Esophagus squamous epithelium (tissue), 5 donors: ENCODE results near the gene BAHD1. TPM values are rescaled to one million over a fixed set of nuclear protein-coding genes. Genes with fewer than 3 reads are reported as not detected.
A peak's percentile ranks its signal among the peaks of the same experiment; 100 is the strongest.

Experiments
- DNase-seq: peaks from one replicate; lab custom pipeline; 2025; lab: John Stamatoyannopoulos, UW
- H3K27ac ChIP-seq, 4 donors: fragments of 200-600 bp; sonication (generic); one replicate each; pipeline ENCODE4 v1.5.1; 2016 to 2019; ENCODE audit warnings: mild to moderate bottlenecking in 1 of 4
- H3K27me3 ChIP-seq, 4 donors: fragments of 200-600 bp; sonication (generic); 1 replicate in 3 of 4; 2 replicates in 1 of 4; pipeline versions ENCODE4 v1.5.1 to v1.6.0; 2017 to 2021; ENCODE audit warnings: antibody characterized with exemption in 1 of 4
- H3K36me3 ChIP-seq, 3 donors: fragments of 200-600 bp; sonication (generic); one replicate each; pipeline ENCODE4 v1.5.1; 2016 to 2019
- H3K4me1 ChIP-seq, 3 donors: fragments of 200-600 bp; sonication (generic); one replicate each; pipeline ENCODE4 v1.5.1; 2017 to 2019
- H3K4me3 ChIP-seq, 4 donors: fragments of 200-600 bp; sonication (generic); 1 replicate in 3 of 4; 2 replicates in 1 of 4; pipeline ENCODE4 v1.5.1; 2016 to 2019; ENCODE audit warnings: mild to moderate bottlenecking in 2 of 4, moderate library complexity in 1 of 4
- H3K9me3 ChIP-seq, 3 donors: fragments of 200-600 bp; sonication (generic); one replicate each; pipeline ENCODE4 v1.5.1; 2016 to 2019
- POLR2A ChIP-seq, 4 donors: fragments of 450-650 bp; IDR thresholded peaks; one replicate each; pipeline ENCODE4 v1.6.1; 2017; ENCODE audit warnings: antibody characterized with exemption in 4 of 4, mild to moderate bottlenecking in 4 of 4, moderate library complexity in 3 of 4
- WGBS, 2 donors: methylation state at CpG; one replicate each; pipeline ENCODE4 v1.1.5; 2018; 5-methylcytosine and 5-hydroxymethylcytosine counted together
- intact Hi-C: fragments of 100-400 bp; cut with DNase I; formaldehyde crosslinking; loops from one replicate; pipeline ENCODE4 v1.15.0; 2022
- total RNA-seq, 4 donors: library from RNA; depleted of rRNA; stranded (reverse); fragments of >200 nt; gene quantifications; one replicate each; pipeline ENCODE4 v1.1.0, GENCODE V29; 2016
- TF ChIP-seq, protein P1 (sequence below), 6 experiments: fragments of 450-650 bp in 4 of 6; fragments of 200-600 bp in 2 of 6; sonication (generic) in 2 of 6; IDR thresholded peaks; one replicate each; pipeline ENCODE4 v1.5.1; 2016 to 2019; ENCODE audit warnings: antibody characterized with exemption in 6 of 6, mild to moderate bottlenecking in 4 of 6, moderate library complexity in 4 of 6
- donor health status: DM: yes; HTN: yes; CAD: no.

Gene BAHD1
- total RNA-seq, 4 donors from 2014 or later = 6.0 to 13.1 (median 9.8) TPM

DNA sequence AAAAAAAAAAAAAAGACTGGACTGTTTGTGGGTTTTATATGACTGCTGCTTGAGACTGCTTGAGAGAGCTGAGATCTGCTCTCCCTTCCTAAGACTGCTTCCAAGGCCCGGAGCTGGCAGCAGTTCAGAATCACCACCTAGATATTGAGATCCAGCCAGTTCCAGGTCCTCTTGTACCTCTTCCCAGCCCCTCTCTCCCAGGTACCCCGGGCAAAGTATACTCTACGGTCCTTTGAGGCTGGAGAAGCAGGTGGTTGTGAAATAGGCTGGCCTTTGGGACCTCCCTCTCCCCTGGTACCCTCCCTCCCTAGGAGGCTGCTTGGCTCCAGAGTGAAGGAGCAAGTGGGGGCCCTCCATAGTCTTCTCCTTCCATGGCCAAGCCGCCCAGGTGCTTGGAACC, 12.6 kb upstream of the BAHD1 start:
- H3K9me3 ChIP-seq = no peaks in the 10 kb centered on the region
- no peak overlapping the region for H3K4me3 ChIP-seq
- TF ChIP-seq POLR2A (IDR thresholded peaks at IDR 0.05) = no peak
- TF ChIP-seq, protein P1, sequence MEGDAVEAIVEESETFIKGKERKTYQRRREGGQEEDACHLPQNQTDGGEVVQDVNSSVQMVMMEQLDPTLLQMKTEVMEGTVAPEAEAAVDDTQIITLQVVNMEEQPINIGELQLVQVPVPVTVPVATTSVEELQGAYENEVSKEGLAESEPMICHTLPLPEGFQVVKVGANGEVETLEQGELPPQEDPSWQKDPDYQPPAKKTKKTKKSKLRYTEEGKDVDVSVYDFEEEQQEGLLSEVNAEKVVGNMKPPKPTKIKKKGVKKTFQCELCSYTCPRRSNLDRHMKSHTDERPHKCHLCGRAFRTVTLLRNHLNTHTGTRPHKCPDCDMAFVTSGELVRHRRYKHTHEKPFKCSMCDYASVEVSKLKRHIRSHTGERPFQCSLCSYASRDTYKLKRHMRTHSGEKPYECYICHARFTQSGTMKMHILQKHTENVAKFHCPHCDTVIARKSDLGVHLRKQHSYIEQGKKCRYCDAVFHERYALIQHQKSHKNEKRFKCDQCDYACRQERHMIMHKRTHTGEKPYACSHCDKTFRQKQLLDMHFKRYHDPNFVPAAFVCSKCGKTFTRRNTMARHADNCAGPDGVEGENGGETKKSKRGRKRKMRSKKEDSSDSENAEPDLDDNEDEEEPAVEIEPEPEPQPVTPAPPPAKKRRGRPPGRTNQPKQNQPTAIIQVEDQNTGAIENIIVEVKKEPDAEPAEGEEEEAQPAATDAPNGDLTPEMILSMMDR (IDR thresholded peaks at IDR 0.05) = no peak
- no peak for DNase-seq
- H3K36me3 ChIP-seq = no peaks in the 10 kb centered on the region
- 57 to 84% methylated on average over 2 to 3 of the region's 4 CpGs for WGBS, 2 donors
- no peaks in the 10 kb centered on the region for H3K27me3 ChIP-seq
- peaks cover 0 to 7% (median 3%) of the 10 kb centered on the region in 3 donors for H3K4me1 ChIP-seq
- H3K27ac ChIP-seq = no peak overlapping the region
- intact Hi-C loops = no loop called here

DNA sequence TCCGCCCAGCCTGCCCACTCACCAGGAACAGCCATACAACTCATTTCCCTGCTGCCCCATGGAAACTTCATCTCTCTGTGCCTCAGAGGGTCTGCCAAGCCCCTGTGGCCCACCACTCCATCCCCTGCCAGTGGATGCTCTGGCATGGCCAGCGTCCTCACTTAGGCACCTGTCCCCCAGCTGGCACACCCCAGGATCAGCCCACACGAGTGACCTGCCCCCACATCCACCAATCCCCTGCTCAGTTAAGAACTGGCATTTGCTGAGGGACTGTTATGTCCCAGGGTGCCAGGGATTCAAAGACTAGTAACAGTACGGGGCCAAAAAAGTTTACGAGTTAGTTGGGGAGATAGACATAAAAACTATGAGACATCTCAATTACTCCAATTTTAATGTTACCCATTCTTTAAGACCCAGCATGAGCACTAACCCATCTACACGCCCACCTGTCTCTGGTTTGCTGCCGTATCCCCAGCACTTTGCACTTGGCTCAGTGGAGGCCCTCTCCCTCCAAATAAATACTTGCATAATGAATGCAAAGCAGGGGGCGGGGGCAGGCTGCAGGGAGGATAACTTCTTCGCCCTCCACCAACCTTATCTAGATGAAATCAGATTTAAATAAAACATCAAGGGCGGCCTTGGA, 11.6 kb upstream of the BAHD1 start:
- peaks cover 0 to 7% (median 3%) of the 10 kb centered on the region in 3 donors for H3K4me1 ChIP-seq
- DNase-seq = no peak
- no peak overlapping the region for H3K4me3 ChIP-seq
- 88 to 90% methylated on average over 8 to 9 of the region's 10 CpGs for WGBS, 2 donors
- no peak overlapping the region for H3K27ac ChIP-seq
- no peak for TF ChIP-seq POLR2A (IDR thresholded peaks at IDR 0.05)
- TF ChIP-seq, protein P1 (IDR thresholded peaks at IDR 0.05) = no peak
- H3K36me3 ChIP-seq = no peaks in the 10 kb centered on the region
- H3K9me3 ChIP-seq = no peaks in the 10 kb centered on the region
- H3K27me3 ChIP-seq = peaks cover 0 to 2% (median 0%) of the 10 kb centered on the region in 4 donors
- intact Hi-C loops = no loop called here

DNA sequence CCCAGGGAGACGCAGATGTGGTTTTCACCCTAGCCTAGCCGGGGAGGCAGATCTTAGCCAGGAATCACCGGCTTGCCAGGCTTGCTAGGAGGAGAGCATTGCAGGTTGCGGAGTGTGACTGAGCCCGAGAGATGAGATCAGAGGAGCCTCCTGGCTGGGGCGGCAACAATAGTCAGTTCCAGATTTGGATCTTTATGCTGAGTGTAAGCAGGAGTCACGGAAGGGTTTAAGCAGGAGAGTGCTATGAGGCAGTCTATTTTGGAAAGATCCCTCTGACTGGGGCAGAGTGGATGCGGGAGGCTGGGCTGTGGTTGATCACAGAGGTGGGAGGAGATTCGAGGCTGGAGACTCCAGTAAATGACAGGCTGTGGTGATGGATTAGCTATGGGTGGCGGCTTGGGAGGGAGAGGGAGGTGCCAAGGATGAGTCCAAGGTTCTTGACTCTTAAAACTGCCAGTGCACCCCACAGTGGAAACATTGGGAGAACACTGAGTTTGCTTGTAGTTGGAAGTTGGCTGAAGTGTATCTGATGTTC, 10.4 kb upstream of the BAHD1 start:
- intact Hi-C loops = no loop called here
- 18 to 41% methylated on average over 3 to 7 of the region's 10 CpGs for WGBS, 2 donors
- no peak for TF ChIP-seq POLR2A (IDR thresholded peaks at IDR 0.05)
- TF ChIP-seq, protein P1 (IDR thresholded peaks at IDR 0.05) = no peak
- DNase-seq = no peak
- H3K9me3 ChIP-seq = no peaks in the 10 kb centered on the region
- no peaks in the 10 kb centered on the region for H3K36me3 ChIP-seq
- peaks cover 0 to 13% (median 0%) of the 10 kb centered on the region in 4 donors for H3K27me3 ChIP-seq
- H3K4me3 ChIP-seq = no peak overlapping the region
- peaks cover 0 to 8% (median 3%) of the 10 kb centered on the region in 3 donors for H3K4me1 ChIP-seq
- H3K27ac ChIP-seq = no peak overlapping the region

GRCh38 chr15:40435023-40435709, 5.6 kb upstream of the BAHD1 start:
- TF ChIP-seq, protein P1 (IDR thresholded peaks at IDR 0.05) = no peak
- TF ChIP-seq POLR2A (IDR thresholded peaks at IDR 0.05) = no peak
- H3K36me3 ChIP-seq = no peaks in the 10 kb centered on the region
- intact Hi-C loops = no loop called here
- no peaks in the 10 kb centered on the region for H3K9me3 ChIP-seq
- peaks cover 0 to 59% (median 5%) of the 10 kb centered on the region in 4 donors for H3K27me3 ChIP-seq
- DNase-seq = no peak
- H3K27ac ChIP-seq = no peak overlapping the region
- 52 to 56% methylated on average over 13 to 15 of the region's 20 CpGs for WGBS, 2 donors
- H3K4me1 ChIP-seq = peaks cover 17 to 50% (median 22%) of the 10 kb centered on the region in 3 donors
- no peak overlapping the region for H3K4me3 ChIP-seq

GRCh38 chr15:40435710-40436089, 5.1 kb upstream of the BAHD1 start:
- Histone ChIP-seq H3K27ac (no peak overlapping the region), H3K27me3 (peaks cover 0 to 59% (median 5%) of the 10 kb centered on the region in 4 donors), H3K36me3 (no peaks in the 10 kb centered on the region), H3K4me1 (peaks cover 18 to 52% (median 22%) of the 10 kb centered on the region in 3 donors), H3K9me3 (no peaks in the 10 kb centered on the region), H3K4me3 (peak overlapping the region; percentile 21 to 59 (median 39))
- no peak for TF ChIP-seq POLR2A (IDR thresholded peaks at IDR 0.05)
- TF ChIP-seq, protein P1 (IDR thresholded peaks at IDR 0.05) = no peak
- intact Hi-C loops = no loop called here
- no peak for DNase-seq
- 16 to 19% methylated on average over 9 to 10 of the region's 15 CpGs for WGBS, 2 donors
